K562 (cell line): ENCODE measurements around the gene PARP9. TPM values are rescaled to one million over a fixed set of nuclear protein-coding genes. Genes with fewer than 3 reads are reported as not detected.

ENCODE experiments used
- ATAC-seq: fragments of 200-7000 bp; cut with Tn5 transposase; 3 replicates; pipeline ENCODE4 v1.9.1; 2020; ENCODE audit warnings: moderate library complexity
- BruUV-seq: library from RNA; stranded (reverse); fragments of 400-500 nt; replicated peaks from 2 replicates; lab custom pipeline; 2021; lab: Mats Ljungman, UMichigan
- CTCF ChIA-PET: fragments of 300-600 bp; formaldehyde crosslinking; extraction: SDS; loops from one replicate; lab custom pipeline; 2021; ENCODE audit warnings: low intra/inter-chr PET ratio; lab: Yijun Ruan, JAX
- POLR2A ChIA-PET: fragments of 300-600, 350-650 bp; sonication (Branson Sonifier 250); formaldehyde crosslinking; extraction: SDS; loops from one replicate; lab custom pipeline; 2021; ENCODE audit warnings: antibody characterized with exemption, inconsistent platforms; lab: Yijun Ruan, JAX
- DNase-seq, 4 experiments: peaks; one replicate each; pipeline versions ENCODE4 v3.0.0 to v3.0.0-alpha.2; 2011 to 2018; ENCODE audit warnings: low spot score in 3 of 4, mixed read lengths in 3 of 4; ENCODE audit errors: extremely low read depth in 1 of 4
- FAIRE-seq: peaks from 2 replicates; lab custom pipeline; 2011; peaks lifted over from hg19 to GRCh38; lab: Jason Lieb, UNC
- H2AFZ ChIP-seq: 2 replicates; pipeline ENCODE4 v1.6.0; 2011; ENCODE audit warnings: low read depth, low read length, control low read depth, inconsistent platforms
- H3K27ac ChIP-seq: fragments of 200-600 bp; 3 replicates; pipeline ENCODE4 v1.8.0; 2011; ENCODE audit warnings: low read depth, mild to moderate bottlenecking, control low read depth, inconsistent platforms, low read length, moderate library complexity, mixed read lengths; ENCODE audit errors: extremely low read depth
- H3K27me3 ChIP-seq, 2 experiments: fragments of 300-600 bp in 1 of 2; 2 replicates in 1 of 2; 3 replicates in 1 of 2; pipeline versions ENCODE4 v1.6.0 to v1.8.0; 2011; ENCODE audit warnings: inconsistent platforms in 2 of 2, low read length in 2 of 2, mild to moderate bottlenecking in 1 of 2, mixed read lengths in 1 of 2, moderate library complexity in 1 of 2; ENCODE audit not compliant: control insufficient read depth in 2 of 2, insufficient read depth in 2 of 2
- H3K36me3 ChIP-seq: fragments of 300-600 bp; 3 replicates; pipeline ENCODE4 v1.8.0; 2011; ENCODE audit warnings: mild to moderate bottlenecking, low read length, inconsistent platforms; ENCODE audit not compliant: control insufficient read depth, insufficient read depth
- H3K4me1 ChIP-seq, 2 experiments: fragments of 200-600 bp in 1 of 2; replicated peaks in 1 of 2; 2 replicates in 1 of 2; 3 replicates in 1 of 2; pipeline versions ENCODE4 v1.5.1 to v1.8.0; 2011; ENCODE audit warnings: inconsistent platforms in 2 of 2, low read length in 2 of 2, mild to moderate bottlenecking in 1 of 2, mixed read lengths in 1 of 2, moderate library complexity in 1 of 2; ENCODE audit not compliant: control insufficient read depth in 2 of 2, insufficient read depth in 2 of 2
- H3K4me2 ChIP-seq: 2 replicates; pipeline ENCODE4 v1.6.1; 2011; ENCODE audit warnings: low read length, control low read depth, inconsistent platforms, mixed read lengths; ENCODE audit not compliant: insufficient read depth
- H3K4me3 ChIP-seq: fragments of 200-600 bp; sonication (generic), shearing (Covaris generic); 2 replicates; pipeline ENCODE4 v1.5.1; 2016; ENCODE audit warnings: control low read depth, inconsistent platforms
- H3K79me2 ChIP-seq: fragments of 200-600 bp; 3 replicates; pipeline ENCODE4 v1.8.0; 2011; ENCODE audit warnings: low read length, inconsistent platforms; ENCODE audit not compliant: control insufficient read depth, insufficient read depth
- H3K9ac ChIP-seq, 2 experiments: 2 replicates each; pipeline versions ENCODE4 v1.6.0 to v1.6.1; 2011; ENCODE audit warnings: low read depth in 2 of 2, low read length in 2 of 2, control low read depth in 1 of 2, inconsistent platforms in 1 of 2, mild to moderate bottlenecking in 1 of 2, mixed read lengths in 1 of 2; ENCODE audit not compliant: insufficient read depth in 1 of 2
- H3K9me1 ChIP-seq: one replicate; pipeline ENCODE4 v1.6.0; 2011; ENCODE audit warnings: inconsistent platforms, mild to moderate bottlenecking, low read length, moderate library complexity; ENCODE audit not compliant: control insufficient read depth, insufficient read depth
- H3K9me3 ChIP-seq: replicated peaks from 2 replicates; pipeline ENCODE4 v1.5.1; 2011; ENCODE audit warnings: low read depth, low read length, inconsistent platforms; ENCODE audit not compliant: control insufficient read depth, insufficient read depth
- H4K20me1 ChIP-seq: replicated peaks from 2 replicates; pipeline ENCODE4 v1.6.1; 2011; ENCODE audit warnings: low read length, inconsistent platforms, mixed read lengths; ENCODE audit not compliant: control insufficient read depth, insufficient read depth
- DIDO1 ChIP-seq: fragments of 450-650 bp; IDR thresholded peaks from 2 replicates; pipeline ENCODE4 v1.6.1; 2016; ENCODE audit warnings: low read depth, missing biosample characterization, missing genetic modification characterization
- ELF1 ChIP-seq: fragments of 200-800 bp; sonication (Bioruptor generic); IDR thresholded peaks from 2 replicates; pipeline ENCODE4 v1.6.1; 2016; ENCODE audit warnings: missing genetic modification characterization, missing compliant biosample characterization
- GABPA ChIP-seq: fragments of 200-800 bp; sonication (Bioruptor generic); conservative IDR thresholded peaks from 2 replicates; pipeline ENCODE4 v1.6.1; 2016; ENCODE audit warnings: low read depth, missing genetic modification characterization, missing compliant biosample characterization
- HNRNPUL1 ChIP-seq: fragments of 200-400 bp; formaldehyde crosslinking; IDR thresholded peaks from 2 replicates; pipeline ENCODE4 v1.6.1; 2017; ENCODE audit warnings: low read length
- L3MBTL2 ChIP-seq: fragments of 450-650 bp; IDR thresholded peaks from 2 replicates; pipeline ENCODE4 v1.6.1; 2016; ENCODE audit warnings: mild to moderate bottlenecking, moderate library complexity
- NR4A1 ChIP-seq, 2 experiments: fragments of 250-450 bp in 1 of 2; fragments of 450-650 bp in 1 of 2; sonication (Bioruptor Pico) in 1 of 2; IDR thresholded peaks; 2 replicates each; pipeline versions ENCODE4 v1.4.0 to v1.6.1; 2016 to 2020; ENCODE audit warnings: mild to moderate bottlenecking in 2 of 2, missing compliant biosample characterization in 1 of 2, missing genetic modification characterization in 1 of 2, moderate library complexity in 1 of 2
- POLR2AphosphoS2 ChIP-seq: IDR thresholded peaks from 2 replicates; pipeline ENCODE4 v1.6.1; 2012; ENCODE audit warnings: low read length, improper control_type of control experiment
- PTRF ChIP-seq: fragments of 450-650 bp; IDR thresholded peaks from 2 replicates; pipeline ENCODE4 v1.6.1; 2016; ENCODE audit warnings: mild to moderate bottlenecking, missing genetic modification characterization, missing compliant biosample characterization
- RBBP5 ChIP-seq: fragments of 200-600 bp; sonication (generic); IDR thresholded peaks from 2 replicates; pipeline ENCODE4 v1.6.1; 2012; ENCODE audit warnings: borderline replicate concordance, mild to moderate bottlenecking, low read length, control low read depth, inconsistent platforms; ENCODE audit not compliant: insufficient read depth, poor library complexity, severe bottlenecking
- RHOXF2B ChIP-seq: fragments of 250-450 bp; sonication (Bioruptor Pico); conservative IDR thresholded peaks from 2 replicates; pipeline ENCODE4 v1.5.1; 2021
- SMAD1 ChIP-seq: fragments of 150-350 bp; IDR thresholded peaks from 2 replicates; pipeline ENCODE4 v1.6.1; 2014; ENCODE audit warnings: low read length, low read depth; ENCODE audit not compliant: partially characterized antibody
- SRSF9 ChIP-seq: fragments of 200-400 bp; formaldehyde crosslinking; IDR thresholded peaks from 2 replicates; pipeline ENCODE4 v1.6.1; 2017; ENCODE audit warnings: low read depth, low read length, borderline replicate concordance
- SUPT5H ChIP-seq: fragments of 450-650 bp; IDR thresholded peaks from 2 replicates; pipeline ENCODE4 v1.6.1; 2016
- ZFP1 ChIP-seq: fragments of 450-650 bp; formaldehyde crosslinking; IDR thresholded peaks from 2 replicates; pipeline ENCODE4 v1.4.0; 2020; ENCODE audit warnings: mild to moderate bottlenecking, mixed read lengths
- ZNF263 ChIP-seq: sonication (generic); formaldehyde crosslinking; IDR thresholded peaks from 2 replicates; pipeline ENCODE4 v1.8.0; 2022; ENCODE audit warnings: mild to moderate bottlenecking, missing genetic modification reagents, borderline replicate concordance
- ZNF699 ChIP-seq: fragments of 250-450 bp; sonication (Bioruptor Pico); IDR thresholded peaks from 2 replicates; pipeline ENCODE4 v1.8.0; 2021; ENCODE audit warnings: mild to moderate bottlenecking, moderate library complexity; ENCODE audit not compliant: insufficient replicate concordance
- WGBS: fragments of 100-300 bp; shearing (Covaris generic); methylation state at CpG from one replicate; pipeline ENCODE4 v1.1.6; 2016; ENCODE audit warnings: low coverage, mixed read lengths; ENCODE audit not compliant: insufficient coverage; ENCODE audit errors: missing lambda C conversion rate; 5-methylcytosine and 5-hydroxymethylcytosine counted together
- in situ Hi-C: fragments of 300-500 bp; cut with MboI; formaldehyde crosslinking; loops from 4 replicates; pipeline ENCODE4 v1.15.0; 2018; ENCODE audit warnings: inconsistent platforms, mixed read lengths
- intact Hi-C: fragments of 100-400 bp; cut with micrococcal nuclease; formaldehyde crosslinking; loops from 2 replicates; pipeline ENCODE4 v1.14.2; 2022
- polyA plus RNA-seq, 8 experiments: library from polyadenylated mRNA; depleted of rRNA in 4 of 8; stranded (reverse) in 5 of 8; unstranded in 3 of 8; fragments of >200 nt; fragmentation: Nextera tagmentation in 2 of 8; fragmentation: Illumina TruSeq in 1 of 8; extraction: Ambion mirVana in 2 of 8; extraction: Trizol in 1 of 8; gene quantifications; 2 replicates each; pipeline versions ENCODE4 v1.2.1 to v1.2.3, GENCODE V29; 2011 to 2014; ENCODE audit warnings: inconsistent platforms in 1 of 8, missing spikeins in 1 of 8
- total RNA-seq, 7 experiments: library from RNA; depleted of rRNA in 6 of 7; stranded (reverse); fragments of >200 nt in 6 of 7; fragmentation: Illumina TruSeq in 2 of 7; extraction: Trizol in 2 of 7; gene quantifications; 2 replicates each; pipeline versions ENCODE4 v1.2.1 to v1.2.3, GENCODE V29; 2011 to 2021; ENCODE audit warnings: low replicate concordance in 1 of 7

Gene PARP9
- total and polyA plus RNA-seq, 9 of the 15 experiments (the other 6 are each of a cell fraction or from before 2014, with no cell fraction given) = 2.1 to 4.8 (median 3.4) TPM

DNA sequence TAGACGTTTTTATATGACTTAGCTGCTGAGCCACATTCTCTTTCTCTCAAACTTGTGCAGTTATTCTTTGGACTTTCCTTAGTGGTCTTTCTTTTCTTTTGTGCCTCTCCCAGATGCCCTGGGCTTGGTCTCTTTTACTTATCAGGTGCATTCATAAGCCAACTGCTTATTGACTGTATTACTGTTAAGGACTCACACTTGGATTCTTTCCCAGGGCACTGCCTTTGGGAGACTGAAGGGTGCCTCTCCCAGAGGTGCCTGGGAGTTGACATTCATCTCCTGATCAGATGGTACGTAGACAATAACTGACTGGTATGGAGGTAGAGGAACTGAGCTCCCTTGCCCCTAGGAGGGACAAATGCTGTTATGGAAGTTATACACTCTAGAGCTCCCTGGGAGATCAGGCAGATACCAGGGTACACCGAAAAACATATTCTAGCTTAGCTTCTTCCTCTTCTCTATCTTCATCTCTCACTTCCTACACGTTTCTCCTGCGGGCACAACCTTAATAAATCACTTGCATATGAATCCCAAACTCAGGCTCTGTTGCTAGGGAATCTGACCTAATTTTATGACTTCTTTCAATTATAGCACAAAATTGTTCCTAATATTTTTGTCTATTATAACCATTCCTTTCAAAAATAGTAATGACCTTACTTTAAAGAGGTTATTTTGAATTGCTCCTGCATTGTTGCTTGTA lies 38.1 kb upstream of the PARP9 start:
- in situ Hi-C loops (no loop called here), intact Hi-C loops (no loop called here)
- Histone ChIP-seq H3K27me3 (no peaks in the 10 kb centered on the region), H3K4me3 (no peak overlapping the region), H3K4me2 (no peak overlapping the region), H3K9me3 (no peaks in the 10 kb centered on the region), H2AFZ (no peak overlapping the region), H3K79me2 (no peaks in the 10 kb centered on the region), H3K4me1 (no peaks in the 10 kb centered on the region), H4K20me1 (no peaks in the 10 kb centered on the region), H3K9me1 (no peaks in the 10 kb centered on the region), H3K9ac (no peak overlapping the region), H3K36me3 (no peaks in the 10 kb centered on the region), H3K27ac (no peak overlapping the region)
- CTCF ChIA-PET = no interaction called here
- ATAC-seq = no peak
- WGBS = 0% methylated on average over 5 of the region's 5 CpGs
- BruUV-seq = no TSS peak
- no peak for DNase-seq
- TF ChIP-seq HNRNPUL1 (no peak), RBBP5 (no peak), POLR2AphosphoS2 (no peak), GABPA (tag) (no peak)
- POLR2A ChIA-PET = no interaction called here
- FAIRE-seq = no peak

DNA sequence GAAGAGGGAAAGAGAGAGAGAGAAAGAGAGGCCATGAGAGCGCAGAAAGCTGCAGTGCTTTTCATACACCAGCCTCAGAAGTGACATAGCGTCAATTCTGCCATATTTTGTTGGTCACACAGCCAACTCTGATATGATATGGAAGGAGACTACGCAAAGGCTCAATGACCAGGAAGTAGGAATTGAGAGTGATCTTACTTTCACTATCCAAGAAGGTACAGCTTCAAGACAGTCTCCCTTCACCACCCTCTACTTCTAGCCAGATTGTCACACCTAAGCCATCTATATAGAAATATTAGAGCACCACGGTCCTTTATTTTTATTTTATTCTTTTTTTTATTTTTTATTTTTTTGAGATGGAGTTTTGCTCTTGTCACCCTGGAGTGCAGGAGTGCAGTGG lies 34.5 kb upstream of the PARP9 start:
- no peak overlapping the region for H3K4me3 ChIP-seq
- ChIA-PET POLR2A (interaction anchor here (0.6 kb wide), 1 partner anchor 102 kb away, joined by 3 read pairs; no protein-coding TSS in a partner anchor), CTCF (no interaction called here)
- H3K9me1 ChIP-seq = no peaks in the 10 kb centered on the region
- H3K27me3 ChIP-seq = no peaks in the 10 kb centered on the region
- peak overlapping the region; percentile 66 for H2AFZ ChIP-seq
- peak overlapping the region; percentile 35; the same call in 1 of the 2 replicates for H3K4me2 ChIP-seq
- H3K27ac ChIP-seq = no peak overlapping the region
- no peaks in the 10 kb centered on the region for H3K79me2 ChIP-seq
- no peak for FAIRE-seq
- H3K9ac ChIP-seq = no peak overlapping the region
- no peak for DNase-seq
- H3K9me3 ChIP-seq = no peaks in the 10 kb centered on the region
- intact Hi-C loops (no loop called here), in situ Hi-C loops (no loop called here)
- no peak for ATAC-seq
- H4K20me1 ChIP-seq = no peaks in the 10 kb centered on the region
- no peaks in the 10 kb centered on the region for H3K36me3 ChIP-seq
- 11% methylated on average over 4 of the region's 4 CpGs for WGBS
- BruUV-seq = no TSS peak
- no peaks in the 10 kb centered on the region for H3K4me1 ChIP-seq
- TF ChIP-seq L3MBTL2 (0 out of 2 replicates have a peak, but pooled peaks have one; percentile 29), PTRF (tag) (no peak), SMAD1 (no peak), ELF1 (tag) (peak; percentile 53), ZNF263 (CRISPR knock-in tag) (no peak), RHOXF2B (CRISPR knock-in tag) (no peak), SRSF9 (no peak), NR4A1 (CRISPR knock-in tag; IDR thresholded peaks at IDR 0.05) (no peak), NR4A1 (tag; IDR thresholded peaks at IDR 0.05) (0 out of 2 replicates have a peak, but pooled peaks have one; percentile 3), ZNF699 (CRISPR knock-in tag) (no peak), ZFP1 (no peak), DIDO1 (tag) (no peak), SUPT5H (no peak)
